Activated T-helper 9 cell treated with anti-CD3 and anti-CD28 coated beads, Interleukin-2, amount 50 U/mL, for 16 hours (primary cell): Measurements from ENCODE around the gene LRRTM3.

Experiments
- DNase-seq: peaks from one replicate; pipeline ENCODE4 v3.0.0-alpha.2; 2020; ENCODE audit warnings: low read depth

Gene LRRTM3

GRCh38 chr10:67022099-67022498, 96.3 kb downstream of the LRRTM3 start:
- DNase-seq = no peak

DNA sequence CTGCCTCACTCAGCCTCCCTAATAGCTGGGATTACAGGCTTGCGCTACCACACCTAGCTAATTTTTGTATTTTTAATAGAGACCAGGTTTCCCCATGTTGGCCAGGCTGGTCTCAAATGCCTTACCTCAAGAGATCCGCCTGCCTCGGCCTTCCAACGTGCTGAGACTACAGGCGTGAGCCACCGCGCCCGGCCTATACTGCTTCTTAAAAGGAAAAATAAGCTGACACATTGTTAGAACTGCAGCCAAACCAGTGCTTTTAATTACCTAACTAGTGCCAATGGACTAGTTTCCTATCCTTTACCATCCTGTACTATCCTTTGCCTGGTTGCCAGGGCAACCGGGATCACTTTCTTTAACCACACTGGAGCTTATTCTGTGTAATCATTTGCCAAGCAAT, 108.0 kb downstream of the LRRTM3 start:
- no peak for DNase-seq

DNA sequence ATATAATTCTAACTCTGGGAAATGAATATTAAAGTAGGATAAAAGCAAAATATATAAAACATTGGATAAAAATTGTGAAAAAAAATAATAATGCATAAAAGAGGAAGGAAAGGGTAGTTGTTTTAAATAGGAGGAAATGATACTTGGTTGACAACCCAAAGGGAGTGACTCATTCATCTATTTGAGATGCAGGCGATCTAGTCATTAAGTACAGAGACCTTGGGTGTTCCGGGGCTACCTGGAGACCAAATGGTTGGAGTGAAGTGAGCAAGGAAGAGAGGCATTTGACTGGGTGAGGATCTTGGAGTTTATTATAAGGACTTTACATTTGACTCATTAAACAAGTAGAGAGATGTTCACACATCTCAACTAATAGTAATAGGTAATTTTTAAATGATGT, 111.0 kb downstream of the LRRTM3 start:
- DNase-seq = no peak

- DNase-seq = no peak
Observed at GRCh38 chr10:67043041-67043440, 117.2 kb downstream of the LRRTM3 start.

DNA sequence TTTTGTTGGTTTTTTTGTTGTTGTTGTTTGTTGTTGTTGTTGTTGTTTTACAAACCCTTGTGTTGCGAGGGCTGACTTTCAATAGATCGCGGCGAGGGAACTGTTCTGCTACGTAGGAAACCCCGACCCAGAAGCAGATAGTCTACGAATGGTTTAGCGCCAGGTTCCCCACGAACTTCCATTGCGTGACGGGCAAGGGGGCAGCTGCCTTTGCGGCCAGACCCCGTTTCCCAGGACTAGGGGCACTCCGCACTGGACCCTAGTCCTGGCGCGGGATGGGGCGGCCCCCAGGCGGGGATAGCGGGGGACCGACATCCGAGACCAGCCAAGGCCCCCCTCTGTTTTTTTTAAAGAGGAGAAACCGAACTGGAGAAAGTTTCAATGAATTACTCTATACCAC, 119.6 kb downstream of the LRRTM3 start:
- no peak for DNase-seq

- DNase-seq = no peak
Observed at GRCh38 chr10:67046507-67046906, 120.7 kb downstream of the LRRTM3 start.

DNA sequence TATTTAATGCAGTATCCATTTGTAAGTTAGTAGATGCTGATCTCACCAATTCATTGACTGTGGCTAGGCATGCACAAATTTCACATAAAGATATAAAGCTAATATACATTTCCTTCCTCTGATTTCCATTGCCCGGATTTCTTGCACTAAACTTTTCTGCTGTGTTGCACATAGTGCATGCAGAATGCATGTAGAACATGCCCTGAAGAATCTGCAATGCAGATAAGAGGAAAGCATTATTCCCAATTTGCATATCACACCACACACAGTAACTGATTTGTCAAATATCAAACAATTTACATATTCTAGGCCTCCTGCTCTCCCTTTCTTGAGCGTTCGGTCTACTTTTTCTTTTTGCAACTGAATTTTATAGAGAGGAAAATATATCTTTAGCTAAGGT, 124.2 kb downstream of the LRRTM3 start:
- DNase-seq = no peak

DNA sequence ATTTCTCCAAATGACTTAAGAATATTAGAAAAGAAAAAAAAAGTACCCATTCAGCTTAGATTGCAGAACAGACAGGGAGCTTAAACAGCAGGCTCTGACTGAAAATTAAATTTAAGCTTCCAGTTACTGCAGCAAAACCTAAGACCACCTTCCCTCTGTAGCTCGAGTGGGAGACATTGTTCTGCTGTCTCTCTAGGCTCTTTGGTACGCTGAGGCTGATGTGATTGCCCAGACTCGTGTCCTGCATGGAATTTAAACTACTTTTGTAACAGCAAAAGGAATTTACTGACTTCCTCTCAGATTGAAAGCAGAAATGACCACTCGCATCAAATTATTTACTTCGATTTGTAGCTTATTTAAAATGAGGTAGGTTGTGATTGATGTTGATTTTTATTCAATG, 124.6 kb downstream of the LRRTM3 start:
- no peak for DNase-seq

DNA sequence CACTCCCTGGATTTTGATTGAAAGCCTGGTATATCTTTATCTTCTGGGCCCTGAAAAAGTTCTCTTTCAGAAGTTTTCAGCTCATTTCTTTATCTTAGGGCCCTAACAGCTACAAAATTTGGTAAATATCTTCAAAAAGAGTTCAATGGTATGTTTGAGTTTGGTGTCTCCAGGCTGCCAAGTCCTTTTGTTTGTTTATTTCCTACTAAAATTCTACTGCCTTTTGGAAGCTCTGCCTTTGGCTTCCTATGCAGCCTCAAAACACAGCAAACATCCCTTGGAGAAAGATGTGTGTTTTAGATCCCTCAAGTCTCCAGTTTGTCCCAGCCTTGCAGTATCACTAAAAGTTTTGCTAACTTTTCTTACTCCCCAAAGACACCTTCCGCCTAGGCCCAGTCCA, 146.8 kb downstream of the LRRTM3 start:
- no peak for DNase-seq

- DNase-seq = no peak
Observed at GRCh38 chr10:67075491-67075971, 149.7 kb downstream of the LRRTM3 start.

DNA sequence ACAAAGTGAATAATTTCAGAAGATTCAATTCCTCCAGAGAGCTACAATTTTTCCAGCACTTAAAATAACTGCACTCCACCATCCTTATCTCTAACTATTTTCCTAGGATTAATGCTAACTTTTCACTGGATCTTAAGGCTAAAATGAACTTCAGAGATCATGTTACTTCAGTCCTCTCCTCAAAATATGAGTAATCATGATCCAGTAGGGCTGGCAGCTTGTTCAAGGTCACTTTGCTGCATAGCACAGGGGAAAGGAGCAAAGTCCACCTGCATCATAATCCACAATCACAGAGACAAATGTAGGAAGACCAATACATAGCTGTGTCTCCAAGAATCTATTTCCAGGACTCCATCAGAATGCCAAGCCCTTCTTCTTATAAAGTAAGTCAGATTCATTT, 150.3 kb downstream of the LRRTM3 start:
- DNase-seq = no peak

DNA sequence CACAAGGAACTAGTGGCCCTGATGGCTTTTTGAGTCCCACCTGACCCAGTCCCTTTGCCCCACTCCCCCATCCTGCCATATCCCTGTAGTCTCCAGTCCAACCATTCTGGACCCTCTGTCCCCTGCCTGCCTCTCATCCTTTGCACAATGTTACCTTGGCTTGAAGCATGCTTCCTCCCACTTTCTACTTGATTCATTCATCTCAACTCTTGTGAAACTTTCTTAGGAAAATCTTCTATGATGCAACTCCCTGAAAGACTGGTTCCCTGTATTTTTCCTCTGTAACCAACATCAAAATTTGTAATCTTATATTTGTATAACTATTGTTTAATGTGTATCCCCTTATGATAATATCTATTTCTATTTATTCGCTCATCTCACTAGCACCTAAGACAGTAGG, 151.5 kb downstream of the LRRTM3 start:
- no peak for DNase-seq

- DNase-seq = no peak
Observed at GRCh38 chr10:67079126-67079525, 153.3 kb downstream of the LRRTM3 start.

GRCh38 chr10:67086327-67087134, 160.7 kb downstream of the LRRTM3 start:
- DNase-seq = no peak

DNA sequence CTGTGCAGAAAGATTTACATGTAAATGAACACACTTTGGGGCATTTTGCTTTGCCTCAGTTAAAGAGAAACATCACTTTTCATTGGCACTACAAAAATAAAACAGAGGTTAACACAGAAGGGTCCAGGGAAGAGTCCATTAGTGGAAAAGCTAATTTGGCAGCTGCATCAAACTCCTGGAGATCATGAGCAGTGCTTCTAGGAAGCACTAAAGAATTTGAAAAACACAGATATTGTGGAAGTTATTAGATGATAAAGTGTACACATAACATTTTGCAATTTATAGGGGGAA, 161.2 kb downstream of the LRRTM3 start:
- DNase-seq = no peak

DNA sequence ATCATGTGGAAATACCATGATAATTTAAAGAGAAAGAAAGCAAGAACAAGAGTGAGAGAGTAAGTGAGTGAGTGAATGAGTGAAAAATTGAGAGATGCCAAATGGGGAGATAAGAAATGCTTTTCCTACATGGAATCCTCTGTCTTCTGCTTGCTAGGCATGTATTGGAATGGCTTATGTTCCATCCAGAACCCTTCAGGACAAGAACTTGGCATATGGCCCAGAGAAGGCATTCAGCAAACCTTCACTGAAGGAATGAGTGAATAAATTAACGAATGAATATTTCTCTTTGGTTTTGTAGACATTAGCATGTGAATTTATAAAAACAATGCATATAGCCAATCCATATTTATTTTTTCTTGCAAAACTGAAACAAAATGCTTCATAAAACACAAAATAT, 162.2 kb downstream of the LRRTM3 start:
- no peak for DNase-seq

DNA sequence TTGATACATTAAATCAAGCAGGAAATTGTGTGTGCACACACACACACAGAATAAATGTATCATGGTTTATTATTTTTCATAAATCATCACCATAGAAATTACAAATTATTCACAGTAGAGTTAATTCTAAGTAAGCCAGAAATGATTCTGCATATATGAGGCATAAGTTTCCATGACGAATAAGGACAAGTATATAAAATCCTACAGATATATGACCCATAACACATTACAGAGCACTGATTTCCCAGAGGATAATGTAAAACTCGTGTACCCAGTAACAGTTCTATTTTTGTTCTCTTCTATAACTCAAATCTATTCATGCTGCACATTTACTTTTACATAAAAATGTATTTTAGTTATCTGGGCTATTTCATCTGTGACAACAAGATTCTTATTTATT, 169.7 kb downstream of the LRRTM3 start:
- DNase-seq = no peak

DNA sequence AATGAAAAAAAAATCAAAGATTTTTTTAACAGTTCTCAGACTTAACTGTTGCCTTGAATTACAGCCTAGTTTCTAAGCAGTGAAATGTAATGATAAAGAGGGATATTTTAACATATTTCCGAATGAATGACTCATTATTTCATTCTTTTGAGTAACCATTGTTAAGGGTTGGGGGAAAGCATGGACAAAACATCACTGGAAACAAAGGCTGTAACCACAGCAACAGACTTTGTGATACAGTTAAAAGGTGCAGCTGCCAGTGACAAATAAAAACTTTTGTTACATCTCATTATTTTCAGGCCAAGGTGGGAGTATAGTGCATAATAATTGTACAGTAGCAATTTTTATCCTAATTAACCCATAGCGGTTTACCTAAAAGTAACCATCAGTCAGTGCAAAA, 172.6 kb downstream of the LRRTM3 start:
- DNase-seq = no peak

- no peak for DNase-seq
Observed at GRCh38 chr10:67100951-67101350, 175.1 kb downstream of the LRRTM3 start.

DNA sequence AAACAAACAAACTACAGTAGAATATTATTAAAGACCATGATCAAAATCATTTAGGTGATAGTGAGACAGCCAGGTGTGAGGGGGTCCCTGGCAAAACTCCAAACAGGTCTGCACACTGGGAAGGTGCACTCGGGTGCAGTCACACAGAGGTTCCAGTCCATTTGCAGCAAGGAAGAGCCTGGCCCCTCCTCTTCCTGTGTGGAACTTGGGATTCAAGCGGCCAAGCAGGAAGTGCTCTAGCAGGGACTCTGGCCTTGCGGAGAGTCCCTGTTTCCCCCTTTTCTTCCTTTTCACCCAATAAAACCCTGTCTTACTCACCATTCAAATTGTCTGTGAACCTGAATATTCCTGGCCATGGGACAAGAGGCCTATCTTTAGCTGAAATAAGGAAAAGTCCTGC, 181.8 kb downstream of the LRRTM3 start:
- DNase-seq = no peak

- no peak for DNase-seq
Observed at GRCh38 chr10:67110286-67110685, 184.4 kb downstream of the LRRTM3 start.

- DNase-seq = no peak
Observed at GRCh38 chr10:67112765-67113164, 186.9 kb downstream of the LRRTM3 start.

GRCh38 chr10:67114945-67115344, 189.1 kb downstream of the LRRTM3 start:
- DNase-seq = no peak

DNA sequence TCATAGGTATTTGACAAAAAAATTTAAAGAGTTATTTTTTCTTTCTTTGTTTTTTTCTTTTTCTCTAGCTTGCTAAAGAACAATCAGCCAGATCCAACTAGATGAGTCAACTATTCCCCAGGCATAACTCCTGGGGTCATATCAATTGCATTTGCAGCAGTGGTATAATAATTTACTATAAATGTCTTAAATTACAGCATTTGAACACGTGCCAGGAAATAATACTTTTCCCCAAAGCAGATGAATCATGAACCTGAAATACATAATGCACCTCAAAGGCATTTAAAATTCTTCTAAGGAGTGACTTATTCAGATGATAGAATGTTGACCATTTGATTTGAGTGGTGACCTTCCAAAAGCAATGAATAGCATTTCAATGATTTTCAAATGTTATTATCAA, 190.1 kb downstream of the LRRTM3 start:
- no peak for DNase-seq

DNA sequence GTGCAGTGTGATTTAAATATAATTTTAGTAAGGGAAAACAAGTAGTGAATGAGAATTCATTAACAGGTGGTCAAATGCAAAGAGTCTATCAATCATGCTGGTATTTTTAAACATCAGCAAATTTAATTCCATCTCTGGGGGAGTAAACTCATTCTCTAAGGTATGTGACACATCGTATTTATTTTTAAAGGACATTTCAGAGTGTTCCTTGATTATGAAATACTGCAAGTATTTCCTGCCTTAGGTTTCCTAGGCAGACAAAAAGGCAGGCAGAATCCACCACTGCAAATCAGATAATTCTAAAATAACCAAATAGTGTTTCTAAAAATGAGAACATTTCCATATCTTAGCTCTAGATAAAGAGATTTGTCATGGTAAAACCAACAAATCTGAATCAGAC, 193.8 kb downstream of the LRRTM3 start:
- no peak for DNase-seq
